EH (cell line): ENCODE results near the gene CALHM5.

Source experiments
- DNase-seq: peaks from one replicate; pipeline ENCODE4 v3.0.0-alpha.2; 2015; ENCODE audit warnings: low read depth

CALHM5 gene

DNA sequence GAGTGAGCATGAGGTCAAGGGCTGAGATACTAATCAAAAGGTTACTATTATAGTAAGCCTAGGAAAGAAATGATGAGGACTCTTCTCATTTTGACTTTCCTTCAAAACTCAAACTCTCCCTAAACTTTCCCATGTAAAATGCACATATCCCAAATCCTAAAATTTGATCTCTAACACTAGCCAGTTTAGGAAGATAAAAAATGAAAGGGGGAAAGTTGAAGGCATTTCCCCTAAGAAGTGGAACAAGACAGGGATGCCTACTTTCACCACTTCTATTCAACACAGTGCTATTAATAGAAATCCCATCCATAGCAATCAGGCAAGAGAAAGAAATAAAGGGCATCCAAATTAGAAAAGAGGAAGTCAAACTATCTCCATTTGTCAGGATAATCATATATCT is 2.9 kb upstream of the CALHM5 start:
- DNase-seq, result no peak

- peak; percentile 43 for DNase-seq
These were observed 696 bp downstream of the CALHM5 start for GRCh38 chr6:116512111-116512559.

- DNase-seq, result no peak
These were observed 1.3 kb downstream of the CALHM5 start for GRCh38 chr6:116512734-116513133.

- peak; percentile 23 for DNase-seq
These were observed 1.9 kb downstream of the CALHM5 start for GRCh38 chr6:116513224-116513875.

DNA sequence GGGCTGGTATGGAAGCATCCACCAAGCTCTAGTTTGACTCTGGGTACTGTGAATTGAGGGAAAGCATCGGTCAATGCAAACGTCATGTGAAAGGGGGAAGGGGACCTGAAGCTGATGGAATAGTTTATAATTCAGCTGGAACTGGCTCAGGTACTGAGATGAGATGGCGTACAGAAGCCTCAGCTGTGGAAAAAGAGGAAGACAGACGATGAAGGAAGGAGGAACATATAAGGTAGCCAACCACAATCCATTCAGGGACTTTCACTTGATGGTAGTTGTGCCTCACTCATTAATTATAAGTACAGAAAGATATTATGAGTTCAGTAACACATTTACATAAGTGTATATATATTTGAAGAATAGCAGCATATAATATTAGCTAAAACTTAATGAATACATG is 2.7 kb downstream of the CALHM5 start:
- DNase-seq, result no peak

GRCh38 chr6:116515141-116515540 is 3.7 kb downstream of the CALHM5 start:
- no peak for DNase-seq

DNA sequence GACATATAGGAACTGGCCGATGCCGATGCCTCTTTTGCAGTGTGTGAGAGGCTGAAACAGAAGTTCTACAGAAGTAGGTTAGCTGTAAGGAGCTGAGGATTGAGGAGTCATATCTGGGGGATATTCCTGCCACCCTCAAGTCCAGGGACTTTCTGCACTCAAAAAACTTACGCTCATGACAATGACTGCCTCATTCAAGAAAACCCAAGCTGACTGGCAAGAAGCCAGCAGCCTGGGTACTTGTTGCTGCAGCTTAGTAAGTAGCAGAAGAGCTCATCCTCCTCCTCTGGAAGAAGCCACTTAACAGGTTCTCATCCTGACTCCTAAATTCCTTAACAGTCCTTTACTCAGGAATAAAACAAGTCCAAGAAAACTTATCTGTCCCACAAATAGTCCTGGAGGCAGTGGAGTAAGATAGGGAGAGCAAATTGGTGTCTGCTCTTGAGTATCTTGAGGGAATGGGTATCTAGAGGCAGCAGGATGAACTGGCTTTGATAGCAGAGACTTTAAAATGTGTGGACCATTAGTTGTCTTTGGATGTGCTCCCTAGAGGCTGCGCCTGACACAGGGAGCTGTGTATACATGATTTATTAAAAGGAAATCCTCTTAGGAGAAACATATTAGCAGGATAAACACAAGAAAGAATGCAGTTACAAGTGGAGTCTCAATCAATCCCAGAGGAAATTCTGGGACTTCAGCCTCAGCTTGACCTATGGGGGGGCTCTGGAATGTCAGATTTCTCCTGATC is 7.4 kb downstream of the CALHM5 start:
- DNase-seq, result peak; percentile 13

DNA sequence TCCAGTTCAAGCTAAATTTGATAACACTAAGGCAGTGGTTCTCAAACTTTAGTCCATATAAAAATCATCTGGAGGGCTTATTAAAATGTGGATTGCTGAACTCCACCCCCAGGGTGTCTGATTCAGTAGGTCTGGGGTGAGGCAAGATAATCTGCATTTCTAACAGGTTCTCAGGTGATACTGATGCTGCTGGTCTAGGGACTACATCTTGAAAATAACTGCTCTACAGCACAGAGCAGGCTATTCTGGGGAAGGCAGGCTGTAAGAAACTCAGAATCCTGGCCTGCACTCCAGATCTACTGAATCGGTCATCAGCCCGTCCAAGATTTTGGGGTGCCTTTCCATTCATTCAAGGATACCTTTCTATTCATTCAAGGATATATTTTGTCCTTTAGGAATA is 11.5 kb downstream of the CALHM5 start:
- DNase-seq, result no peak

- no peak for DNase-seq
These were observed 12.8 kb downstream of the CALHM5 start for GRCh38 chr6:116524236-116524635.

DNA sequence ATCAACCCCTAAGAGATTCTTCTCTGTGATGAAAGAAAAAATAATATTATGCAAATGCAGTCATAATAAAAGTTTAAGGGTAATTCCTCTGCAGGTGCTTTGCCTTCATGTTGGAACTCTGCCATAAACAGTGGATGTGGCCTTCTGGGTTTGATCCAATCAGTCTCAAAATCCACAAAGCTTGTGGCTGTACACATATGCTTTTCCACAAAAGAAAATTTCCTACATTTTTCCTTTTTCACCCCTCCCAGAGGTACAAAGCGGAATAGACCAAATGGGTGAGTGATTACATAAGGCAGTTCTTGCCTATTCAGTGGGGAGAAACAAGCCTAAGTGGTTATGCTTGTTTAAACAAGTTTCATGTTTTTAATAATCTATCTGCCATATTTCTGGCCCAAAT is 16.7 kb downstream of the CALHM5 start:
- no peak for DNase-seq

- peak; percentile 53 for DNase-seq
These were observed 17.3 kb downstream of the CALHM5 start for GRCh38 chr6:116528780-116529179.

DNA sequence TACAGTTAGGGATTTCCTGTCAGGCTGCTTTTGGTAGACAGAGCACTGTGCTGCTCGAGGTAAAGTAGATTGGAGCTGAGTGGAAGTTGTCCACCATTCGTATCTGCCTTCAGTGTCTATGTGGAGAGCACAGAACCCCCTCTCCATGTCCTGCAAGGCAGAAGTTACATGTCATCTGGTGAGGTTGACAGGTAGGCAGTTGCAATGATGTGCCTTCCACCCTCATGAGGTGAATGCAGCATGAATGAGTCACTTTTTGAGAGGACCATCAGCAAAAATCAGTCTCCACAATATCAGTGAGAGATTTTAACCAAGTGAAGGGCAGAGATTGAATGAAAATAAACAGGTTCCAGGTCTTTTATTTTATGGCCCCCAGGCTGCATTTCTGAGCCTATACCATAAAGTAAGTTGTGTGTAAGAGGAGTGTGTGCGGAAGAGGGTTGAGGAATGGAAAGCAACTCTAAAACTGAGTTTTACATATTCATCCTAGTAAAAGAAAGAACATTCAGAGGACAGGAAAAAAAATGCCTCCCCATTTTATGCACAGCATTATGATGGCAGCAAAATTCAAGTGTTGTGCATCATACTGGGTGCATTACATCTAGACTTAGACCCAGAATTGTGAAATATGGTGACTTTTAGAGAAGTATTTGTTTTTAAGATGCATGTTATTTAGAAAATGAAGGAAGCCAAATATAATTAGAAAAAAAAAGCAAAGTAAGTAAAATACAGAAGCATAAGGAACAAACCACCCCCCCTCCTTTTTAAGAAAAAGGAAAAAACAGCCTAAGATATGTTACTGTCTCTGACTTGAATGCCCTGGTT is 18.2 kb downstream of the CALHM5 start:
- DNase-seq, result no peak

DNA sequence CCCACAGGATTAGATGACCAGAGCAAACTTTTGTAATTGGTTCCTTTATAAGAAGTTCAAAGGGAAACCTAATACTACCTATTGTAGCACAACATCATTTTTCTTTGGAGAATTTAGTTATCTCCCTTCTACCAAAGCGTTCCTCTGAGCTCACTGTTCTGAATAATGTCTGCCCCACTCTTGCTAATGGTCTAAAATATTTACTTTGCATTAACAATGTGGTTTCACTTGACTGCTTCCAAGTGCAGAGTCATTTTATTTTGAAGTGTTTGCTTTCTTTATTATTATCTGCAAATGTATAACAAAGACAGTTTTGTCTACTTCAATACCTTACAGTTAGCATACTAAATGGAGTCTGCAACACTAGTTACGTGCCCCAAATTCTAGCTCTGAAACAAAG is 19.0 kb downstream of the CALHM5 start:
- peak; percentile 39 for DNase-seq

DNA sequence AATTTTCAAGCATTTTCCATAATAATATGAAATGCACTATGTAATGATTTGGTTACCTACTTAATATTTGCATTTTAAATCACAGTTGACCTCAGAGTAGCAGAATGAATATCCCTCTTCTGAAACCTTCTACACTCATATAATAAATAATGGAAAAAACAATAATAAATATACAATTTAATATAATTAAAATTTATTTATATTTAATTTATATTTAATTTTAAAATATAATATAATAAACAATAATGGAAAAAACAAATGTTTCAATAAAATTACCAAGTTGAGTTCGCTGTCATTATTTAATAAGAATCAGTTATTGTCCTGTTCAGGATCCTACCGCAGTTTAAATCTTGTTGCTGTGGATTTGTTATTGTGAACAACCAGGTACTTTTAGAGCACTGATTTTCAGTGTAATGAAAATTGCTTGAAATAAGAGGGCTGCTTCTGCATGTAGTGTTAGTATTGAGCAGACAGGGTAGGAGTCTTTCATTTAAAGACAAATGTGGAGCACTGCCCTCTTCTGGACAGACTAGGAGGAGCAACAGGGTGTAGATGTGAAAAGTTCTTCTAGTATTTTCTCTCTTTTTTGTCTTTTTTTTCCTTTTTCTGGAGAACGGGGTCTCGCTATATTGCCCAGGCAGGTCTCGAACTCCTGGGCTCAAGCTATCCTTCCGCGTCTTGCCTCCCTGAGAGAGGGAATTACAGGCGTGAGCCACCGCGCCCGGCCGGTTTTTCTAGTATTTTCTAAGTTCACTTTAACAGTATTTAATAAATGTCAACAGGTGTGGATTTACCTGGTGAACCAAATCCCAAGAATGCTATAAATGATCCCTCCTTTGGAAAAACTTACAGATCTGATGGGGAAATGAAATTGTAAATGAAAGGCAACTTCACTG is 20.5 kb downstream of the CALHM5 start:
- peak; percentile 69 for DNase-seq

DNA sequence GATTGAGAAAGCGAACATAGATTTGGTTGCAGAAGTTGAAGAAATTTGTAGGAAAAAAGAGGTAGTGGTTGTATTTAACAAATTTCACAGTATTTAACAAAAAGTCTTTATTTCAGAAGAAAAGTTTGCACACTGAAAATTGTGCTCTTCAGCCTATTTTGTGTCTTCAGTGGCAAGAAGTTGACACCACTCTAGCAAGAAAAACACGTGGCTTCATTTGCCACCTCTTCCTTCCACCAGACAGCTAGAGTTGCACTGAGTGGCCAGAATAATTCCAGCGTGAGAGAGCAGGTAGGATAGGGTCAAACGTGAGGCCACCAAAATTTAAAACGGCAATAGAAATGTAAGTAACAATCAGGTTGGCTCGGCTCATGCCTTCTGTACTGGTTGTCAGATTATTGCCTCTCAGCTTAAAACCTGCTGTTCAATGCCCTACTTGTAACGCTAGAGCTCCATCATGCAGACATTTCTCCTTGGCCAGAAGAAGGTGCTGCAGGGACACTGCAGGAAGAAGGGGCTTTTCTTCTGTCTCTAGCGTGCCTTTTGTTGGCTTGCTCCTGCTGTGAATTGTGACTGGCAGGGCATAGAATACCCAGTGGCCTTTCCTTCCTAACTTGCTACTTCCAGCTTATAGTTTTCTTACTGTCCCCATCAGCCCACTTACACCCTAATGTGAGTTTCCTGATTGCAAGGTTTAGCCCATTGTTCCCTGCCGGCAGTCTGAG is 22.0 kb downstream of the CALHM5 start:
- DNase-seq, result no peak

DNA sequence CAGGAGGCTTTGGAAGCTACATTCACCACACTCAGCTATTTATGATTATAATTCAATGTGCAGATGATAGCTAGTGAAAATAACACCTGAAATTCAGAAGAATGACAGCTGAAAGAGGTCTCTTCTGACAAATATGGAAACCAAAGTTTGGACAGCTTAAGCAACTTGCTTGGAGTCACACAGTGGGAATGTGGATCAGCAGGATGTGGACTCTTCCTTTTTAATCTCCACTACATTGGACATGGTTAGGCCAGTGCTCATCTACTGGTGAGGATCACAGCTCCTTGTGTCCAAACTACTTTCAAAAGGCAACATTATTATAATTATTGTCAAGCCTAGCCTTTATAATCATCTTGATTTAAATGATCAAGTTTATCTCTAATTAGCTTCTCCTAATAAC is 23.7 kb downstream of the CALHM5 start:
- DNase-seq, result peak; percentile 45

DNA sequence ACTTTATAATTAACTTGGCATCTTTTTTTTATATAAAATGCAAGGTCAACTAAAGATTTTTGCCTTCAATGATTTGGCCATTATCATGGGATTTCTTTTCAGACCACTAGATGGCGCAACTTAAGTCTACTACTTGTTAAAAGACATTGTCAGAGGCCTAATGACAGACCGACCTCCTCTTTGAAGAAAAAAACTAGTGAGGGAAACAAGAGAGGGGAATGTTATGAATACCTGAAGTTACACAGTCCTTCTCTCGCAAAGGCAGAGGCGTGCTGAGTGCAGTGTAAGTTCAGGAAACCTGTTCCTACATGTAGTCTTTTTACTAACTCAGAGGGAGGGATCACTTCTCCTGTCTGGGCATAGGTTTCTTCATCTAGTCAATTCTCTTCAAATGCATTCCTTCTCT is 24.8 kb downstream of the CALHM5 start:
- DNase-seq, result peak; percentile 76

DNA sequence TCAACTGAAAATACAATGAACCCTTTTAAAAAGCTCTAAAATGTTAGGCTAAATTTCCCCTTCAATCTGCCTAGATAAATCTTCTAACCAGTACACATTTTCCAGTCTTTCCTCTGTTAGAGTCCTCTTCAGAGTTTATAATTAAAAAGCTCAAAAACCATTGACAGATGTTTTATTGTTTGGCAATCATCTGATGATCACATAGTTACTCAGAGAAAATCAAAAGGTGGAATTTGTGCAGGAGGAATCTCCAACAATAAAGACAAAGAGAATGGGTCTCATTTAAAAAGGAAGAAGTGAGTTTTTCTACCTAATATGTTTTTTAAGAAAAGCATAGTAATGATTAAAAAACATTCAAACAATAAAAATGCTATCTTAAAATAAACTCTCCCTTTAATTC is 31.0 kb downstream of the CALHM5 start:
- DNase-seq, result no peak

DNA sequence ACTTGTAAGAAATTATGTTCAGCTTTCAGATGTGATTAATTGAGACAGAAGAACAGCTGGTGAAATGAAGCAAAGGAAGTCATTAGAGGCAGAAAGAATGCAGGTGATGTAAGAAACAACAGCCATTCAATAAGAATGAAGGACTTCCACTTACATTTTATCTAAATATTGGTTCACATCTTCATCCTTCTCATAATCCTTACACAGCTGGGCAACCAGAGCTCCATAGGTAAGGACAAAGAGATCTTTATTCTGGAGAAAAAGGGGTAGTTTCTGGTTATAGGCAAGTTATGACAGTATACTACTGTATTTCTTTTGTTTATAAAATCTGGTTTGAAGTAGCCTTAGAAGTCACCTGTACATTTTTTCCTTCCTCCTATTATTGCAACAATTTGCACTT is 31.7 kb downstream of the CALHM5 start:
- DNase-seq, result no peak

DNA sequence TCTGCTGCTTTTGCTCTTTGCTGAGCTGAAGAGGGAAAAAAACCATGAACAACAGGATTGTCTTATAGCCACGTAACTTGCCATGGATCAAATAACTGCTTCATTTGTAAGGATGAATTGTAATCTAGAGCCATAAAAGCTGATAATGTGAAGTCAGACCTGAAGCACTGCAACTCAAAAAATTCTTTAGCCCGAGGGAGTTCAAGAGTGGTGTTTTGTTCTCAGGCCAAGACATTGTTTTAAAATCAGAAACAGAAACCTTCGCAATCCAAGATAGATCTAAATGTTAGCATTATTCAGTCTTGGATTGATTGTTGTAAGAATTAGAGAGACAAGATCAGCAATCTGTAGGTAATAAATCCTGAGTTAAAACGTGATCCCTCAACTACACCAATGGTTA is 34.2 kb downstream of the CALHM5 start, which contains the start of gene TRAPPC3L:
Gene TRAPPC3L (minus strand): TSS at position 34 of the 400 bp plus-strand sequence. CDS start 170 bp downstream, outside the sequence.
- peak; percentile 33 for DNase-seq

GRCh38 chr6:116547358-116547757 is 35.9 kb downstream of the CALHM5 start:
- DNase-seq, result no peak
